HepG2 (cell line): ENCODE measurements around the gene IFI27.

Experiments
- EP300 ChIP-seq, 3 experiments: sonication (generic) in 1 of 3; formaldehyde crosslinking in 1 of 3; IDR thresholded peaks; 2 replicates each; pipeline versions ENCODE4 v1.5.1 to v1.6.1; 2011 to 2020; ENCODE audit warnings: low read depth in 2 of 3, low read length in 2 of 3, borderline replicate concordance in 1 of 3, improper control_type of control experiment in 1 of 3, mild to moderate bottlenecking in 1 of 3, missing genetic modification reagents in 1 of 3, moderate library complexity in 1 of 3
- ETV5 ChIP-seq: IDR thresholded peaks from 2 replicates; pipeline ENCODE4 v1.6.1; 2018; ENCODE audit warnings: missing biosample characterization, missing genetic modification reagents, inconsistent platforms, borderline replicate concordance
- HOMEZ ChIP-seq: IDR thresholded peaks from 2 replicates; pipeline ENCODE4 v1.6.1; 2016; ENCODE audit warnings: low read depth
- REST ChIP-seq, 2 experiments: IDR thresholded peaks; 2 replicates each; pipeline ENCODE4 v1.6.1; 2011 to 2012; ENCODE audit warnings: low read length in 2 of 2, borderline replicate concordance in 1 of 2, low read depth in 1 of 2, mild to moderate bottlenecking in 1 of 2, moderate library complexity in 1 of 2
- SP2 ChIP-seq: sonication (generic); formaldehyde crosslinking; IDR thresholded peaks from 2 replicates; pipeline ENCODE4 v1.5.1; 2020; ENCODE audit warnings: mild to moderate bottlenecking, missing genetic modification reagents
- TAF1 ChIP-seq: sonication (generic); formaldehyde crosslinking; IDR thresholded peaks from 2 replicates; pipeline ENCODE4 v1.4.0; 2020; ENCODE audit warnings: missing genetic modification reagents
- ZBTB7A ChIP-seq: sonication (generic); formaldehyde crosslinking; IDR thresholded peaks from 2 replicates; pipeline ENCODE4 v1.8.0; 2022; ENCODE audit warnings: mild to moderate bottlenecking, missing genetic modification reagents
- ZNF253 ChIP-seq: sonication (generic); formaldehyde crosslinking; IDR thresholded peaks from 2 replicates; pipeline ENCODE4 v1.8.0; 2022; ENCODE audit warnings: mild to moderate bottlenecking, missing genetic modification reagents, borderline replicate concordance
- ZNF280D ChIP-seq: sonication (generic); formaldehyde crosslinking; IDR thresholded peaks from 2 replicates; pipeline ENCODE4 v1.5.1; 2020; ENCODE audit warnings: mild to moderate bottlenecking, missing genetic modification reagents

- no peak for TF ChIP-seq SP2
- TF ChIP-seq ZBTB7A = no peak
- no peak for TF ChIP-seq EP300 (IDR thresholded peaks at IDR 0.05; ENCODE audit: low read depth in 2 of 2, low read length in 2 of 2)
- no peak for TF ChIP-seq EP300 (CRISPR knock-in tag; IDR thresholded peaks at IDR 0.05; ENCODE audit: borderline replicate concordance)
- no peak for TF ChIP-seq ETV5 (CRISPR knock-in tag)
- TF ChIP-seq TAF1 (CRISPR knock-in tag) = no peak
- no peak for TF ChIP-seq REST (IDR thresholded peaks at IDR 0.05; ENCODE audit: borderline replicate concordance in 1 of 2, low read depth in 1 of 2, low read length in 2 of 2)
- no peak for TF ChIP-seq ZNF253
- no peak for TF ChIP-seq HOMEZ (CRISPR knock-in tag)
- TF ChIP-seq ZNF280D (CRISPR knock-in tag) = no peak
These were observed 11.9 kb downstream of the IFI27 start for GRCh38 chr14:94122438-94122837.
